Measurements from ENCODE around the gene JPT2. TPM values are rescaled to one million over a fixed set of nuclear protein-coding genes. Genes with fewer than 3 reads are reported as not detected.

Gene JPT2
- total RNA-seq, 1 experiment from 2014 or later, result 113 TPM

DNA sequence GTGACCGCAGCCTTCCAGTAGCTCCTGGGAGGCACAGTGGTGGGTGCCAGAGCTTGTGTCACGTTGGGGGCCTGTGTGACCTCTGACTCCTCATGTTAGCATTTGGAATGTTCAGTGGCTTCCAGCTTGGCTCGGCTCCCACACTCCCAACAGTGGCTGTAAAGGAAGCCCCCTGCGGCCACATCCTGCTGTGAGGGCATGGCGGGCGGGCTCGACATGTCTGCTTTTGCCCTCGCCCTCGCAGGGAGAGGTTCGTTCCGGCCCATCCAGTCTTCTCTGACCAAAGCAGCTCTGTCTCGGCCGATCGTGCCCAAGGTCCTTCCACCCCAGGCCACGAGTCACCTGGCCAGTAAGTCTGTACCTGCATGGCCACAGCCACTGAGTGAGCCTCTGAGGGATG lies 12.2 kb upstream of the JPT2 start:
- Histone ChIP-seq H4K20me1 (ENCODE audit: insufficient read depth) (no peaks in the 10 kb centered on the region), H3K27ac (ENCODE audit: low read depth, low read length) (no peak overlapping the region), H3K79me2 (ENCODE audit: insufficient read depth, low read length) (no peaks in the 10 kb centered on the region), H3K9ac (ENCODE audit: low read length) (no peak overlapping the region), H3K9me3 (ENCODE audit: control insufficient read depth in 1 of 2, insufficient read depth in 1 of 2, low read depth in 1 of 2, low read length in 2 of 2) (no peaks in the 10 kb centered on the region), H3K4me3 (replicated peaks in 1 of 2; ENCODE audit: low read depth in 1 of 2, low read length in 2 of 2) (no peak overlapping the region), H3K36me3 (ENCODE audit: control insufficient read depth in 1 of 2, insufficient read depth in 2 of 2, low read length in 2 of 2) (peaks cover 34 to 46% of the 10 kb centered on the region in 2 experiments), H3K9me2 (ENCODE audit: insufficient read depth) (no peaks in the 10 kb centered on the region), H2AFZ (ENCODE audit: low read depth, low read length, poor library complexity, severe bottlenecking) (no peak overlapping the region), H3K27me3 (ENCODE audit: insufficient read depth, low read length) (no peaks in the 10 kb centered on the region), H3K4me2 (ENCODE audit: low read length) (no peak overlapping the region), H3K4me1 (ENCODE audit: control insufficient read depth in 1 of 2, insufficient read depth in 2 of 2, low read length in 2 of 2) (no peaks in the 10 kb centered on the region)
- CTCF ChIA-PET, result no interaction called here
- POLR2A ChIA-PET, result interaction anchor here (1.0 kb wide), 1 partner anchor 12 kb away, joined by 3 read pairs; the partner anchor contains the start of gene JPT2
- ATAC-seq, result no peak
- BruUV-seq (replicated peaks), result no TSS peak
- RAD21 ChIA-PET (ENCODE audit: low non-redundant PET in 1 of 2, low total read pairs in 2 of 2, uncharacterized antibody in 2 of 2, unreplicated experiment in 2 of 2), result no interaction called here
- no peak for DNase-seq (ENCODE audit: low read depth, low spot score)
- intact Hi-C loops (cut with micrococcal nuclease), result no loop called here
- TF ChIP-seq SP1 (IDR thresholded peaks at IDR 0.05; ENCODE audit: low read depth) (no peak), RAD21 (IDR thresholded peaks at IDR 0.05; ENCODE audit: low read depth) (no peak), YY1 (IDR thresholded peaks at IDR 0.05; ENCODE audit: extremely low read depth, insufficient replicate concordance, low read depth, low read length) (no peak), TCF7L2 (IDR thresholded peaks at IDR 0.05; ENCODE audit: borderline replicate concordance, extremely low read depth, insufficient read depth, insufficient read length) (no peak), JUND (IDR thresholded peaks at IDR 0.05) (no peak), SRF (IDR thresholded peaks at IDR 0.05; ENCODE audit: low read depth) (no peak), EZH2phosphoT487 (IDR thresholded peaks at IDR 0.05; ENCODE audit: borderline replicate concordance) (no peak), ZNF274 (IDR thresholded peaks at IDR 0.05; ENCODE audit: low read depth, low read length) (no peak), ELF1 (IDR thresholded peaks at IDR 0.05; ENCODE audit: borderline replicate concordance, low read depth) (no peak), CEBPB (IDR thresholded peaks at IDR 0.05; ENCODE audit: low read depth) (no peak), SIN3A (IDR thresholded peaks at IDR 0.05; ENCODE audit: low read depth) (no peak), ZFX (IDR thresholded peaks at IDR 0.05) (no peak), POLR2AphosphoS5 (IDR thresholded peaks at IDR 0.05; ENCODE audit: low read depth, low read length) (no peak), CBX3 (IDR thresholded peaks at IDR 0.05; ENCODE audit: low read depth) (no peak)
- TF ChIP-seq, protein P1, sequence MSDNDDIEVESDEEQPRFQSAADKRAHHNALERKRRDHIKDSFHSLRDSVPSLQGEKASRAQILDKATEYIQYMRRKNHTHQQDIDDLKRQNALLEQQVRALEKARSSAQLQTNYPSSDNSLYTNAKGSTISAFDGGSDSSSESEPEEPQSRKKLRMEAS (IDR thresholded peaks at IDR 0.05), result no peak
- TF ChIP-seq, protein P2, sequence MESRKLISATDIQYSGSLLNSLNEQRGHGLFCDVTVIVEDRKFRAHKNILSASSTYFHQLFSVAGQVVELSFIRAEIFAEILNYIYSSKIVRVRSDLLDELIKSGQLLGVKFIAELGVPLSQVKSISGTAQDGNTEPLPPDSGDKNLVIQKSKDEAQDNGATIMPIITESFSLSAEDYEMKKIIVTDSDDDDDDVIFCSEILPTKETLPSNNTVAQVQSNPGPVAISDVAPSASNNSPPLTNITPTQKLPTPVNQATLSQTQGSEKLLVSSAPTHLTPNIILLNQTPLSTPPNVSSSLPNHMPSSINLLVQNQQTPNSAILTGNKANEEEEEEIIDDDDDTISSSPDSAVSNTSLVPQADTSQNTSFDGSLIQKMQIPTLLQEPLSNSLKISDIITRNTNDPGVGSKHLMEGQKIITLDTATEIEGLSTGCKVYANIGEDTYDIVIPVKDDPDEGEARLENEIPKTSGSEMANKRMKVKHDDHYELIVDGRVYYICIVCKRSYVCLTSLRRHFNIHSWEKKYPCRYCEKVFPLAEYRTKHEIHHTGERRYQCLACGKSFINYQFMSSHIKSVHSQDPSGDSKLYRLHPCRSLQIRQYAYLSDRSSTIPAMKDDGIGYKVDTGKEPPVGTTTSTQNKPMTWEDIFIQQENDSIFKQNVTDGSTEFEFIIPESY (IDR thresholded peaks at IDR 0.05; ENCODE audit: extremely low read depth, insufficient replicate concordance, low read length), result no peak
- TF ChIP-seq, protein P3, sequence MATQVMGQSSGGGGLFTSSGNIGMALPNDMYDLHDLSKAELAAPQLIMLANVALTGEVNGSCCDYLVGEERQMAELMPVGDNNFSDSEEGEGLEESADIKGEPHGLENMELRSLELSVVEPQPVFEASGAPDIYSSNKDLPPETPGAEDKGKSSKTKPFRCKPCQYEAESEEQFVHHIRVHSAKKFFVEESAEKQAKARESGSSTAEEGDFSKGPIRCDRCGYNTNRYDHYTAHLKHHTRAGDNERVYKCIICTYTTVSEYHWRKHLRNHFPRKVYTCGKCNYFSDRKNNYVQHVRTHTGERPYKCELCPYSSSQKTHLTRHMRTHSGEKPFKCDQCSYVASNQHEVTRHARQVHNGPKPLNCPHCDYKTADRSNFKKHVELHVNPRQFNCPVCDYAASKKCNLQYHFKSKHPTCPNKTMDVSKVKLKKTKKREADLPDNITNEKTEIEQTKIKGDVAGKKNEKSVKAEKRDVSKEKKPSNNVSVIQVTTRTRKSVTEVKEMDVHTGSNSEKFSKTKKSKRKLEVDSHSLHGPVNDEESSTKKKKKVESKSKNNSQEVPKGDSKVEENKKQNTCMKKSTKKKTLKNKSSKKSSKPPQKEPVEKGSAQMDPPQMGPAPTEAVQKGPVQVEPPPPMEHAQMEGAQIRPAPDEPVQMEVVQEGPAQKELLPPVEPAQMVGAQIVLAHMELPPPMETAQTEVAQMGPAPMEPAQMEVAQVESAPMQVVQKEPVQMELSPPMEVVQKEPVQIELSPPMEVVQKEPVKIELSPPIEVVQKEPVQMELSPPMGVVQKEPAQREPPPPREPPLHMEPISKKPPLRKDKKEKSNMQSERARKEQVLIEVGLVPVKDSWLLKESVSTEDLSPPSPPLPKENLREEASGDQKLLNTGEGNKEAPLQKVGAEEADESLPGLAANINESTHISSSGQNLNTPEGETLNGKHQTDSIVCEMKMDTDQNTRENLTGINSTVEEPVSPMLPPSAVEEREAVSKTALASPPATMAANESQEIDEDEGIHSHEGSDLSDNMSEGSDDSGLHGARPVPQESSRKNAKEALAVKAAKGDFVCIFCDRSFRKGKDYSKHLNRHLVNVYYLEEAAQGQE (IDR thresholded peaks at IDR 0.05; ENCODE audit: low read depth), result no peak
- TF ChIP-seq, protein P4, sequence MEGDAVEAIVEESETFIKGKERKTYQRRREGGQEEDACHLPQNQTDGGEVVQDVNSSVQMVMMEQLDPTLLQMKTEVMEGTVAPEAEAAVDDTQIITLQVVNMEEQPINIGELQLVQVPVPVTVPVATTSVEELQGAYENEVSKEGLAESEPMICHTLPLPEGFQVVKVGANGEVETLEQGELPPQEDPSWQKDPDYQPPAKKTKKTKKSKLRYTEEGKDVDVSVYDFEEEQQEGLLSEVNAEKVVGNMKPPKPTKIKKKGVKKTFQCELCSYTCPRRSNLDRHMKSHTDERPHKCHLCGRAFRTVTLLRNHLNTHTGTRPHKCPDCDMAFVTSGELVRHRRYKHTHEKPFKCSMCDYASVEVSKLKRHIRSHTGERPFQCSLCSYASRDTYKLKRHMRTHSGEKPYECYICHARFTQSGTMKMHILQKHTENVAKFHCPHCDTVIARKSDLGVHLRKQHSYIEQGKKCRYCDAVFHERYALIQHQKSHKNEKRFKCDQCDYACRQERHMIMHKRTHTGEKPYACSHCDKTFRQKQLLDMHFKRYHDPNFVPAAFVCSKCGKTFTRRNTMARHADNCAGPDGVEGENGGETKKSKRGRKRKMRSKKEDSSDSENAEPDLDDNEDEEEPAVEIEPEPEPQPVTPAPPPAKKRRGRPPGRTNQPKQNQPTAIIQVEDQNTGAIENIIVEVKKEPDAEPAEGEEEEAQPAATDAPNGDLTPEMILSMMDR (IDR thresholded peaks at IDR 0.05 in 2 of 3, conservative IDR thresholded peaks at IDR 0.05 in 1 of 3; ENCODE audit: borderline replicate concordance in 1 of 3, insufficient read depth in 1 of 3, low read depth in 2 of 3, low read length in 2 of 3), result no peak
- TF ChIP-seq, protein P5, sequence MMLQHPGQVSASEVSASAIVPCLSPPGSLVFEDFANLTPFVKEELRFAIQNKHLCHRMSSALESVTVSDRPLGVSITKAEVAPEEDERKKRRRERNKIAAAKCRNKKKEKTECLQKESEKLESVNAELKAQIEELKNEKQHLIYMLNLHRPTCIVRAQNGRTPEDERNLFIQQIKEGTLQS (IDR thresholded peaks at IDR 0.05), result no peak

Measured in HCT116 (cell line).